Vagina (tissue), 2 donors: ENCODE data around the gene RAB6A. TPM values are rescaled to one million over a fixed set of nuclear protein-coding genes. Genes with fewer than 3 reads are reported as not detected.

Source experiments
- DNase-seq, 2 donors: peaks; one replicate each; pipeline ENCODE4 v3.0.0-alpha.2; 2017; ENCODE audit errors: extremely low spot score in 2 of 2
- H3K27ac ChIP-seq: fragments of 200-600 bp; sonication (generic); one replicate; pipeline ENCODE4 v1.5.1; 2019
- H3K27me3 ChIP-seq: fragments of 200-600 bp; sonication (generic); one replicate; pipeline ENCODE4 v1.5.1; 2019
- H3K36me3 ChIP-seq, 2 donors: fragments of 200-600 bp; sonication (generic); one replicate each; pipeline ENCODE4 v1.5.1; 2017 to 2019
- H3K4me1 ChIP-seq: fragments of 200-600 bp; sonication (generic); one replicate; pipeline ENCODE4 v1.5.1; 2019
- H3K4me3 ChIP-seq, 2 donors: fragments of 200-600 bp; sonication (generic); 1 replicate in 1 of 2; 2 replicates in 1 of 2; pipeline ENCODE4 v1.5.1; 2016 to 2019
- H3K9me3 ChIP-seq: fragments of 200-600 bp; sonication (generic); one replicate; pipeline ENCODE4 v1.5.1; 2019
- POLR2A ChIP-seq, 2 donors: fragments of 450-650 bp; IDR thresholded peaks; one replicate each; pipeline ENCODE4 v1.6.1; 2017; ENCODE audit warnings: antibody characterized with exemption in 2 of 2, mild to moderate bottlenecking in 2 of 2, moderate library complexity in 2 of 2
- POLR2AphosphoS5 ChIP-seq, 2 donors: sonication (generic); formaldehyde crosslinking; IDR thresholded peaks; one replicate each; pipeline ENCODE4 v1.9.0; 2017; ENCODE audit warnings: antibody characterized with exemption in 2 of 2, mild to moderate bottlenecking in 2 of 2, low read depth in 1 of 2; ENCODE audit not compliant: insufficient read depth in 1 of 2
- intact Hi-C: fragments of 100-400 bp; cut with DNase I; formaldehyde crosslinking; loops from one replicate; pipeline ENCODE4 v1.15.1; 2023
- total RNA-seq: library from RNA; depleted of rRNA; stranded (reverse); fragments of >200 nt; gene quantifications from one replicate; pipeline ENCODE4 v1.2.3, GENCODE V29; 2016
- TF ChIP-seq, protein P1 (sequence below), 3 experiments: fragments of 450-650 bp in 2 of 3; fragments of 200-600 bp in 1 of 3; sonication (generic) in 1 of 3; IDR thresholded peaks; one replicate each; pipeline ENCODE4 v1.5.1; 2017 to 2019; ENCODE audit warnings: antibody characterized with exemption in 3 of 3, mild to moderate bottlenecking in 2 of 3, moderate library complexity in 2 of 3

The RAB6A gene
- total RNA-seq, 1 donor from 2014 or later, result 148 TPM

DNA sequence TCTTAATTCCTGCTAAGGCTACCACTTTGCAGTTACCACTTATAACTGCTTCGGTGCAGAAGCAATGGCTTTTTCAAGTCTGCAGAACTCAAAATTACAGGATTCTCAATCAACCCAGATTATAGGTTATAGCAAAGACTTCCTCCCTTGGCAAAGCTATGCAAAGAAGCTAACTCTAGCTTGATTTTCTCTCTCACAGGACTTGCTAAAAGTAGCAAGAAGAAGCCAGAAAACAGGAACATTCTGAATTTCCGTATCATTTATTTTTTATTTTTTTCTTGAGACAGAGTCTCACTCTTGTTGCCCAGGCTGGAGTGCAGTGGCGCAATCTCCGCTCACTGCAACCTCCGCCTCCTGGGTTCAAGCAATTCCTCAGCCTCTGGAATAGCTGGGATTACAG is 125.2 kb downstream of the RAB6A start:
- H3K36me3 ChIP-seq, result no peaks in the 10 kb centered on the region
- intact Hi-C loops, result no loop called here

DNA sequence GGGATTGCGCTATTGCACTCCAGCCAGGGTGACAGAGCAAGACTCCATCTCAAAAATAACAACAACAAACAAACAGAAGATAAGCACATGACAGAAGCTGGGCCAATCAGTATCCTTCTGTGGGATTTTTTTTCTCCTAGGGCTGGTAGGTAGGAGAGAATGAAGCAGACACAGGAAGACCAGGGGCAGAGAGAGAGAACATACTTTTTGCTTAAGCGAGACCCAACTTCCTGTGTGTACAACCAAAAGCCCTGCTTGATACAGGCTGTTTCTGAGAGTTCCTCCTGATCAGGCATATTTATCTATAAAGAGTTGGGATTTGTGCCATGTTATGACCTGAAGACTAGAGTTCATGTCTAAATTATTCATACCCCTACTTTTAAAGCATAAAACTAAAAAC is 126.9 kb downstream of the RAB6A start:
- Histone ChIP-seq H3K36me3 (no peaks in the 10 kb centered on the region), H3K4me1 (no peaks in the 10 kb centered on the region), H3K27ac (no peak overlapping the region), H3K27me3 (no peaks in the 10 kb centered on the region), H3K9me3 (no peaks in the 10 kb centered on the region), H3K4me3 (no peak overlapping the region)
- TF ChIP-seq, protein P1, sequence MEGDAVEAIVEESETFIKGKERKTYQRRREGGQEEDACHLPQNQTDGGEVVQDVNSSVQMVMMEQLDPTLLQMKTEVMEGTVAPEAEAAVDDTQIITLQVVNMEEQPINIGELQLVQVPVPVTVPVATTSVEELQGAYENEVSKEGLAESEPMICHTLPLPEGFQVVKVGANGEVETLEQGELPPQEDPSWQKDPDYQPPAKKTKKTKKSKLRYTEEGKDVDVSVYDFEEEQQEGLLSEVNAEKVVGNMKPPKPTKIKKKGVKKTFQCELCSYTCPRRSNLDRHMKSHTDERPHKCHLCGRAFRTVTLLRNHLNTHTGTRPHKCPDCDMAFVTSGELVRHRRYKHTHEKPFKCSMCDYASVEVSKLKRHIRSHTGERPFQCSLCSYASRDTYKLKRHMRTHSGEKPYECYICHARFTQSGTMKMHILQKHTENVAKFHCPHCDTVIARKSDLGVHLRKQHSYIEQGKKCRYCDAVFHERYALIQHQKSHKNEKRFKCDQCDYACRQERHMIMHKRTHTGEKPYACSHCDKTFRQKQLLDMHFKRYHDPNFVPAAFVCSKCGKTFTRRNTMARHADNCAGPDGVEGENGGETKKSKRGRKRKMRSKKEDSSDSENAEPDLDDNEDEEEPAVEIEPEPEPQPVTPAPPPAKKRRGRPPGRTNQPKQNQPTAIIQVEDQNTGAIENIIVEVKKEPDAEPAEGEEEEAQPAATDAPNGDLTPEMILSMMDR (IDR thresholded peaks at IDR 0.05), result no peak
- no peak for TF ChIP-seq POLR2AphosphoS5 (IDR thresholded peaks at IDR 0.05; ENCODE audit: insufficient read depth in 1 of 2, low read depth in 1 of 2)
- TF ChIP-seq POLR2A (IDR thresholded peaks at IDR 0.05), result no peak
- DNase-seq, result no peak
- intact Hi-C loops, result no loop called here

More for the DNA sequence above, 125.2 kb downstream of the RAB6A start:
- DNase-seq, result no peak
- Histone ChIP-seq H3K27ac (no peak overlapping the region), H3K4me3 (no peak overlapping the region), H3K27me3 (no peaks in the 10 kb centered on the region), H3K4me1 (no peaks in the 10 kb centered on the region), H3K9me3 (no peaks in the 10 kb centered on the region)
- no peak for TF ChIP-seq POLR2A (IDR thresholded peaks at IDR 0.05)
- no peak for TF ChIP-seq POLR2AphosphoS5 (IDR thresholded peaks at IDR 0.05; ENCODE audit: insufficient read depth in 1 of 2, low read depth in 1 of 2)
- TF ChIP-seq, protein P1 (IDR thresholded peaks at IDR 0.05), result no peak

DNA sequence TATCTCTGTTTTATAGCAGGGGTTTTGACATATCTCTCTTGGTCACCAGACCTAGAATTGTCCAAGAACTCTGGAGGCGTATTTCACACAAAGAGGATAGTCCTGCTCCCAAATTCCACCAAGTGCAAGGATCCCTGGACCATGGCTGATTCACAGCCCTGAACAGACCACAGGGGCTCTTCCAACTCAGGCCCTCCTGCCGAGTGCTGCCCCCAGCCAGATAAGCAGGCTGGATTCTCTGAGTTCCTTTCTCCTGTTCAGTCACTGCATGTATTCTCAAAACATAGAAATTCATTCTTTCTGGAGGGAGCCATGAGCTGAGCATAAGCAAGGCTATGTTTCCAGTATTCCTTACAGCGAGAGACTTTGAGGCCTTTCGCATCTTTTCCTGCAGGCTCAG is 127.9 kb downstream of the RAB6A start:
- DNase-seq, result no peak
- H3K4me3 ChIP-seq, result no peak overlapping the region
- intact Hi-C loops, result no loop called here
- H3K36me3 ChIP-seq, result no peaks in the 10 kb centered on the region
- no peaks in the 10 kb centered on the region for H3K4me1 ChIP-seq
- no peak overlapping the region for H3K27ac ChIP-seq
- no peaks in the 10 kb centered on the region for H3K9me3 ChIP-seq
- H3K27me3 ChIP-seq, result no peaks in the 10 kb centered on the region
- TF ChIP-seq, protein P1 (IDR thresholded peaks at IDR 0.05), result no peak
- TF ChIP-seq POLR2A (IDR thresholded peaks at IDR 0.05) (no peak), POLR2AphosphoS5 (IDR thresholded peaks at IDR 0.05; ENCODE audit: insufficient read depth in 1 of 2, low read depth in 1 of 2) (no peak)

DNA sequence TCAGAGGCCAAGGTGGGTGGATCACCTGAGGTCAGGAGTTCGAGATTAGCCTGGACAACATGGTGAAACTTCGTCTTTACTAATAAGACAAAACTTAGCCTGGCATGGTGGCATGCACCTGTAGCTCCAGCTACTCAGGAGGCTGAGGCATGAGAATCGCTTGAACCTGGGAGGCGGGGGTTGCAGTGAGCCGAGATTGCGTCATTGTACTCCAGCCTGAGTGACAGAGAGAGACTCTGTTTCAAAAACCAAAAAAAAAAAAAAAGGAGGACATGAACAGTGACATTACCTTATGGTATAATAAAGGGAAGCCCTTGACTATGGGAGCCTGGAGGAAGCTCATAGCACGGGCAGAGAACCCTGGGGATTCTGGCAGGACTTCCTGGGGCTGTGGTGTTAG is 131.0 kb downstream of the RAB6A start:
- Histone ChIP-seq H3K36me3 (no peaks in the 10 kb centered on the region), H3K9me3 (no peaks in the 10 kb centered on the region), H3K27me3 (no peaks in the 10 kb centered on the region), H3K27ac (no peak overlapping the region), H3K4me3 (no peak overlapping the region), H3K4me1 (no peaks in the 10 kb centered on the region)
- intact Hi-C loops, result no loop called here
- DNase-seq, result no peak
- TF ChIP-seq POLR2AphosphoS5 (IDR thresholded peaks at IDR 0.05; ENCODE audit: insufficient read depth in 1 of 2, low read depth in 1 of 2) (no peak), POLR2A (IDR thresholded peaks at IDR 0.05) (no peak)
- TF ChIP-seq, protein P1 (IDR thresholded peaks at IDR 0.05), result no peak

DNA sequence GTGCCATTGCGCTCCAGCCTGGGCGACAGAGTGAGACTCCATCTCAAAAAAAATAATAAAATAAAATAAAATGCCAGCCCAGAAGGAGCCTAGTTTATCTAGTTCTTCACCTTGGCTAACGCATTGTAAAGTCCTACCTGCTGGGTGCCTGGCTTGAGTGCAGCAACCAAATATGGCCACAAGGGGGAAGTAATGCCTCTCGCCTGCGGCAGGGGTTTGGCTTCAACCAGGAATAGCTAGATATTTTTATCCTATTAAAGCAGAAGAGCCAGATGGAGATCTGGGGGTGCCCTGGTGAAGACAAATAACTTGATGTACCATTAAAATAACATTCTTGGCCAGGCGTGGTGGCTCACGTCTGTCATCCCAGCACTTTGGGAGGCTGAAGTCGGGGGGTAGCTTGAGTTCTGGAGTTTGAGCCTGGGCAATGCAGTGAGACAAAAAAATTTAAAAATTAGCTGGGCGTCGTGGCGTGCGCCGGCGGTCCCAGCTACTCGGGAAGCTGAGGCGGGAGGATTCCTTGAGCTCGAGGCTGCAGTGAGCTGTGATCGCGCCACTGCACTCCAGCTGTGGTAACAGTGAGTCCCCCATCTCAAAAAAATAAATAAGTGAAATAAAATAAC is 135.1 kb downstream of the RAB6A start:
- intact Hi-C loops, result loop anchor here (2.0 kb wide), 1 partner anchor 35 kb away; no protein-coding TSS in a partner anchor
- Histone ChIP-seq H3K4me1 (no peaks in the 10 kb centered on the region), H3K27ac (no peak overlapping the region), H3K27me3 (no peaks in the 10 kb centered on the region), H3K4me3 (no peak overlapping the region), H3K9me3 (no peaks in the 10 kb centered on the region), H3K36me3 (no peaks in the 10 kb centered on the region)
- TF ChIP-seq POLR2A (IDR thresholded peaks at IDR 0.05) (no peak), POLR2AphosphoS5 (IDR thresholded peaks at IDR 0.05; ENCODE audit: insufficient read depth in 1 of 2, low read depth in 1 of 2) (no peak)
- TF ChIP-seq, protein P1 (IDR thresholded peaks at IDR 0.05), result peak; percentile 46 to 83 (median 75)
- no peak for DNase-seq
